Lower lobe of right lung (tissue), 2 donors: Measurements from ENCODE around the gene DDX23. TPM values are rescaled to one million over a fixed set of nuclear protein-coding genes. Genes with fewer than 3 reads are reported as not detected.

Experiments
- ATAC-seq, 2 donors: fragments of 200-7000 bp; cut with Tn5 transposase; one replicate each; pipeline ENCODE4 v1.9.1; 2020 to 2022; ENCODE audit warnings: mild to moderate bottlenecking in 2 of 2, moderate library complexity in 2 of 2
- DNase-seq: peaks from one replicate; pipeline ENCODE4 v3.0.0-alpha.2; 2020
- H3K27ac ChIP-seq: fragments of 200-600 bp; one replicate; pipeline ENCODE4 v1.8.0; 2022
- H3K27me3 ChIP-seq: fragments of 200-600 bp; one replicate; pipeline ENCODE4 v1.8.0; 2022; ENCODE audit warnings: low read depth
- H3K36me3 ChIP-seq: fragments of 200-600 bp; one replicate; pipeline ENCODE4 v1.8.0; 2022; ENCODE audit warnings: mild to moderate bottlenecking
- H3K4me1 ChIP-seq: fragments of 200-600 bp; one replicate; pipeline ENCODE4 v1.8.0; 2022
- H3K4me3 ChIP-seq: fragments of 200-600 bp; one replicate; pipeline ENCODE4 v1.8.0; 2022; ENCODE audit warnings: mild to moderate bottlenecking
- H3K9me3 ChIP-seq: fragments of 200-600 bp; one replicate; pipeline ENCODE4 v1.8.0; 2022
- intact Hi-C: fragments of 100-400 bp; cut with DNase I; formaldehyde crosslinking; loops from one replicate; pipeline ENCODE4 v1.11.0; 2022
- total RNA-seq: library from RNA; stranded (reverse); fragmentation: NEBNext Ultra II Directional; extraction: Animal tissue kit (Norgen Biotek cat#: 25700); gene quantifications from one replicate; pipeline ENCODE4 v1.2.1, GENCODE V29; 2021
- TF ChIP-seq, protein P1 (sequence below): fragments of 200-600 bp; IDR thresholded peaks from one replicate; pipeline ENCODE4 v1.8.0; 2022; ENCODE audit warnings: antibody characterized with exemption, mild to moderate bottlenecking
- donor health status: DM: no; HTN: yes; CAD: no; lungs with severe emphysema.

DDX23 gene
- total RNA-seq, 1 donor from 2014 or later, result 76.8 TPM

DNA sequence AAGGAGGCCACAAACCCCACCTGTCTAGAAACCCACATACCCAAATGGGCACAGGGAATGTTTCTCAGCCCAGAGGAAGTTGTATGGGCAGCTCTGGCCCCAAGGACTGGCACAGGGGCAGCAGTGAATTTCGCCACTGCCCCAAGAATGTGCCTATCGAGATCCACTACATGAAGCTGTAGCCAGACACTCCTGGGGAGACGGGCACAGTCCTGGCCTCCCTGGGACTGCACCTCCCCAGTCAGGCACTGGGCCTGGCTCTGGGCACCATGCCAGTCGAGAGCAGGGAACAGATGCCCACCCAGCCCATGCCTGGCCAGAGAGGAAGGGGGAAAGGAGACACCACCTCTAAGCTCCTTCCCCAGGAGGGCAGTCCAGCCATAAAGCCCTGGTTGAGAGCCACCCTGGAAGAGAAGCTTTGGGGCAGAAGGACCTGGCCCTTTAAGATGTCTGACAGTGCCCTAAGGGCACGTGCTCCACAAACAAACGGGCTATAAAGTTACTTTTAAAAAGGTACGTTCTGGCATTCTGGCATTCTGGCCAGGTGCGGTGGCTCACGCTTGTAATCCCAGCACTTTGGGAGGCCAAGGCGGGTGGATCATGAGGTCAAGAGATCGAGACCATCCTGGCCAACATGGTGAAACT is 71.5 kb downstream of the DDX23 start:
- ATAC-seq, result no peak
- TF ChIP-seq, protein P1, sequence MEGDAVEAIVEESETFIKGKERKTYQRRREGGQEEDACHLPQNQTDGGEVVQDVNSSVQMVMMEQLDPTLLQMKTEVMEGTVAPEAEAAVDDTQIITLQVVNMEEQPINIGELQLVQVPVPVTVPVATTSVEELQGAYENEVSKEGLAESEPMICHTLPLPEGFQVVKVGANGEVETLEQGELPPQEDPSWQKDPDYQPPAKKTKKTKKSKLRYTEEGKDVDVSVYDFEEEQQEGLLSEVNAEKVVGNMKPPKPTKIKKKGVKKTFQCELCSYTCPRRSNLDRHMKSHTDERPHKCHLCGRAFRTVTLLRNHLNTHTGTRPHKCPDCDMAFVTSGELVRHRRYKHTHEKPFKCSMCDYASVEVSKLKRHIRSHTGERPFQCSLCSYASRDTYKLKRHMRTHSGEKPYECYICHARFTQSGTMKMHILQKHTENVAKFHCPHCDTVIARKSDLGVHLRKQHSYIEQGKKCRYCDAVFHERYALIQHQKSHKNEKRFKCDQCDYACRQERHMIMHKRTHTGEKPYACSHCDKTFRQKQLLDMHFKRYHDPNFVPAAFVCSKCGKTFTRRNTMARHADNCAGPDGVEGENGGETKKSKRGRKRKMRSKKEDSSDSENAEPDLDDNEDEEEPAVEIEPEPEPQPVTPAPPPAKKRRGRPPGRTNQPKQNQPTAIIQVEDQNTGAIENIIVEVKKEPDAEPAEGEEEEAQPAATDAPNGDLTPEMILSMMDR, result no peak
- Histone ChIP-seq H3K27me3 (no peaks in the 10 kb centered on the region), H3K4me1 (peaks cover 26% of the 10 kb centered on the region), H3K9me3 (no peaks in the 10 kb centered on the region), H3K36me3 (peaks cover 27% of the 10 kb centered on the region), H3K27ac (no peak overlapping the region), H3K4me3 (no peak overlapping the region)
- intact Hi-C loops, result no loop called here
- no peak for DNase-seq

DNA sequence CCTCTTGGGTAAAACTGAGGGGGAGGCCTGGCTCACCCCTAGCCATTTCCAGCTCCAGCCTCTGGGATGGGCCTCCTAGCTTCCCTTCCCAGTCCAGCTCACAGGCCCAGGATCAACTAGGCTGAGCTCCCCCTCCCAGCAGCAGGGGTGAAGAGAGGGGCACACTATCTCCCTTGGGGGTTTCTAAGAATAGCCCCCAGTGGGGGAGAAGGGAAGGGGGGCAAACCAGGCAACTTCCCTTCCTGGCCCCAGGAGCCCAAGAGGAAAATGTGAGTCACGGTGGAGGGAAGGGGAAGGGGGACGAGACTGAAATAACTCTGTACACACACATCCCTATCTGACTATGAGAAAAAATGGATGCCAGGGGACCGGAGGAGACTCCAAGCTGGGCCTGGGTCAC is 72.1 kb downstream of the DDX23 start:
- H3K4me1 ChIP-seq, result peaks cover 26% of the 10 kb centered on the region
- TF ChIP-seq, protein P1, result no peak
- ATAC-seq (no peak), DNase-seq (no peak)
- no peaks in the 10 kb centered on the region for H3K27me3 ChIP-seq
- no peak overlapping the region for H3K27ac ChIP-seq
- H3K9me3 ChIP-seq, result no peaks in the 10 kb centered on the region
- intact Hi-C loops, result no loop called here
- no peak overlapping the region for H3K4me3 ChIP-seq
- peaks cover 33% of the 10 kb centered on the region for H3K36me3 ChIP-seq

Other genes starting within 250 kb of the DDX23 start
- gene KANSL2, start 169.9 kb downstream of the DDX23 start, total RNA-seq, result 38.3 TPM
- 34.1 TPM for gene CCNT1, start 135.5 kb downstream of the DDX23 start, total RNA-seq
- 42.7 TPM for gene ADCY6, start 63.1 kb downstream of the DDX23 start, total RNA-seq
- gene CACNB3, start 33.7 kb downstream of the DDX23 start, total RNA-seq, result 23.5 TPM
- gene RND1, start 13.7 kb upstream of the DDX23 start, total RNA-seq, result 5.9 TPM
- 24.9 TPM for gene FKBP11, start 73.3 kb upstream of the DDX23 start, total RNA-seq
- 155 TPM for gene ARF3, start 105.3 kb upstream of the DDX23 start, total RNA-seq
- 0.77 TPM for gene WNT10B, start 119.6 kb upstream of the DDX23 start, total RNA-seq
- not detected for gene WNT1, start 126.2 kb upstream of the DDX23 start, total RNA-seq
- gene DDN, start 147.2 kb upstream of the DDX23 start, total RNA-seq, result not detected
- 49.2 TPM for gene PRKAG1, start 166.6 kb upstream of the DDX23 start, total RNA-seq
- gene KMT2D, start 208.6 kb upstream of the DDX23 start, total RNA-seq, result 114 TPM
- 1.5 TPM for gene RHEBL1, start 217.8 kb upstream of the DDX23 start, total RNA-seq
- 1.5 TPM for gene DHH, start 242.6 kb upstream of the DDX23 start, total RNA-seq